GM19193 (cell line): Measurements from ENCODE around the gene DVL3.

ENCODE experiments used
- POLR2A ChIP-seq: IDR thresholded peaks from 4 replicates; pipeline ENCODE4 v1.6.1; 2011; ENCODE audit not compliant: insufficient read depth, insufficient read length; ENCODE audit errors: extremely low read depth

The DVL3 gene

DNA sequence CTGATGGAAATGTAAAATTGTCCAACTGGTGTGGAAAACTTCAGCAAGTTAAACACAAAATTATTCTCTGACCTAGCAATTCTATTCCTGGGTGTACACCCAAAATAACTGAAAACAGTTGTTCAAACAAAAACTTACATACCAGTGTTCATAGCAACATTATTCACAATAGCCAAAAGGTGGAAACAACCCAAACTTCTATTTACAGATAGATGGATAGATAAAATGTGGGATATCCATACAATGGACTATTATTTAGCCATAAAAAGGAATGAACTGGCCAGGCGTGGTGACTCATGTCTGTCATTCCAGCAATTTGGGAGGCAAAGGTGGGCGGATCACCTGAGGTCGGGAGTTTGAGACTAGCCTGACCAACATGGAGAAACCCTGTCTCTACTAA is 67.3 kb downstream of the DVL3 start:
- TF ChIP-seq POLR2A: no peak
